ENCODE data around the gene ACAD10.

DNA sequence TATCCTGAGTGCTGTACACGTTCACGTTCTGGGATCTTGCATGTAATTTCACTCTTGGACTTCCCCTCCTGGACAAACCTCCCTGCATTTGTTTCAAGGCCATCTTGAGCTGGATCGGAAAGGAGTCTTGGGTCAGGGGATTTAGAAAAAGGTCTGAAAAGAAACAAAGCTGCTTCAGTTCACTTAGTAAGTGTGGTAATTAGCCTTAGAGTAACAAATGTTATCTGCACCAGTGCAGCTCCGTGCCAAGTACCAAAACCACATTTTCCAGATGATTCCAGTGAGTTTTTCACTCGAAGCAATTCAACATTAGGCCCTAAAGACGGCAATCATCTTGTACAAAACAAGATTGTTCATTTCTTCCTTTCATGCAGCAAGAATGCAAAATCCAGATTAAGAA, 47.3 kb upstream of the ACAD10 start:
- no peak for TF ChIP-seq CTCF (IDR thresholded peaks at IDR 0.05; ENCODE audit: low read length)
- no peak for TF ChIP-seq EZH2phosphoT487 (IDR thresholded peaks at IDR 0.05; ENCODE audit: low read length)

Measured in MM.1S (cell line).